Spinal cord (tissue), 10 donors: ENCODE results near the gene SLC35E1. TPM values are rescaled to one million over a fixed set of nuclear protein-coding genes. Genes with fewer than 3 reads are reported as not detected.

Experiments
- DNase-seq, 6 donors: peaks; one replicate each; pipeline versions ENCODE4 v3.0.0 to v3.0.0-alpha.2; 2013 to 2015; ENCODE audit warnings: low spot score in 6 of 6, low read depth in 4 of 6
- H3K27ac ChIP-seq: one replicate; pipeline ENCODE4 v1.5.1; 2013; ENCODE audit warnings: low read depth, low read length, control low read depth
- H3K27me3 ChIP-seq: one replicate; pipeline ENCODE4 v1.6.1; 2013; ENCODE audit warnings: low read length; ENCODE audit not compliant: control insufficient read depth, insufficient read depth
- H3K36me3 ChIP-seq: one replicate; pipeline ENCODE4 v1.6.1; 2013; ENCODE audit warnings: low read length; ENCODE audit not compliant: control insufficient read depth, insufficient read depth
- H3K4me1 ChIP-seq: one replicate; pipeline ENCODE4 v1.6.1; 2013; ENCODE audit warnings: low read length; ENCODE audit not compliant: control insufficient read depth, insufficient read depth
- H3K4me3 ChIP-seq: one replicate; pipeline ENCODE4 v1.5.1; 2013; ENCODE audit warnings: low read depth, low read length, control low read depth
- H3K9me3 ChIP-seq: one replicate; pipeline ENCODE4 v1.6.1; 2013; ENCODE audit warnings: low read length; ENCODE audit not compliant: control insufficient read depth, insufficient read depth
- whole genome bisulfite sequencing: methylation state at CpG from one replicate; pipeline ENCODE4 v1.1.5; 2013; ENCODE audit warnings: missing lambda C conversion rate; ENCODE audit not compliant: insufficient coverage; 5-methylcytosine and 5-hydroxymethylcytosine counted together
- polyA plus RNA-seq, 2 donors: library from polyadenylated mRNA; unstranded; fragments of 120-200 nt; gene quantifications; one replicate each; pipeline ENCODE4 v1.2.1, GENCODE V29; 2013; ENCODE audit not compliant: insufficient read length in 2 of 2
- total RNA-seq, 2 donors: library from RNA; depleted of rRNA in 1 of 2; stranded (reverse); fragments of 120-200 nt in 1 of 2; fragments of >200 nt in 1 of 2; gene quantifications; one replicate each; pipeline versions ENCODE4 v1.2.3 to v1.2.4, GENCODE V29; 2013 to 2014
- donor health status: healthy.

The SLC35E1 gene
- total and polyA plus RNA-seq, 4 donors, result 24.1 to 61.4 (median 34.1) TPM

GRCh38 chr19:16600824-16601223 lies 28.6 kb upstream of the SLC35E1 start:
- 100% methylated on average over 5 of the region's 5 CpGs for WGBS
- DNase-seq, result no peak
- Histone ChIP-seq H3K27me3 (no peaks in the 10 kb centered on the region), H3K27ac (no peak overlapping the region), H3K36me3 (peaks cover 11% of the 10 kb centered on the region), H3K9me3 (no peaks in the 10 kb centered on the region), H3K4me1 (peaks cover 48% of the 10 kb centered on the region), H3K4me3 (no peak overlapping the region)

DNA sequence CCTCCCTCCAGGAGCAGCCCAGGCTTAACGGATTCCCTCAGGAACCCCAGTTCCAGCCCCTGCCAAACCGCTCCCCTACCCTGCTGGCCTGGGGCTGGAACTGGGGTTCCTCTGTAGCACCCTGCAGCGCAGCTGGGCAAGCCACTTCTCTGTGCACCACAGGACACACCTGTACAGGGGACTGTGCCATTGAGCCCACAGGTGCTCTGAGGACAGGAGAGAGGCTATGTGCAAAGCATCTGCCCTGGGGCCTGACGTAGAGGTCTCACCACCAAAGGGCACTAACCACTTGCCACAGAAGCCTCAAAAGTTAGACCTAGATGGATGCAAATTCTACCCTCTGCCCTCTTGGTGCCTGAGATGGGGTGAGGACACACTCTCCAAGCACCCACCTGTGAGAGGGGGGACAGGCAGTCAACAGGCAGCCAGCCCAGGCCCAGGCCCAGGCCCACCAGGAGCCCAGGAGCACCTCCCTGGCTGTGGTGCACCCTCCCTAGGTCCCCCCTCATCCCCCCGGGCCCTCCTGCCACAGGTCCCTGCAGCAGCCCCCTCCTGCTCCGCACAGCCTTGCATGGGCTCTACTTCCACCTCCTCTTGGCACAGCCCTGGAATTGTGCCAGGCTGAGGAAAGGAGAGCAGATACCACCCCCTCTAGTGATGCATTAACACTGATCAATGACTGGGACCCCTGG lies 27.6 kb upstream of the SLC35E1 start:
- Histone ChIP-seq H3K36me3 (peaks cover 11% of the 10 kb centered on the region), H3K9me3 (no peaks in the 10 kb centered on the region), H3K4me3 (no peak overlapping the region), H3K27ac (no peak overlapping the region), H3K4me1 (peaks cover 40% of the 10 kb centered on the region), H3K27me3 (no peaks in the 10 kb centered on the region)
- 64% methylated on average over 5 of the region's 6 CpGs for WGBS
- DNase-seq, result no peak

GRCh38 chr19:16598848-16599247 lies 26.6 kb upstream of the SLC35E1 start:
- DNase-seq, result no peak
- Histone ChIP-seq H3K4me1 (peaks cover 38% of the 10 kb centered on the region), H3K36me3 (peaks cover 11% of the 10 kb centered on the region), H3K9me3 (no peaks in the 10 kb centered on the region), H3K27me3 (no peaks in the 10 kb centered on the region), H3K4me3 (no peak overlapping the region), H3K27ac (peak overlapping the region; percentile 26)
- no CpG with 5 or more reads among the region's 4 CpGs for WGBS

- DNase-seq, result no peak
- Histone ChIP-seq H3K4me3 (no peak overlapping the region), H3K36me3 (peaks cover 6% of the 10 kb centered on the region), H3K27ac (no peak overlapping the region), H3K4me1 (peaks cover 37% of the 10 kb centered on the region), H3K27me3 (no peaks in the 10 kb centered on the region), H3K9me3 (no peaks in the 10 kb centered on the region)
- WGBS, result 96% methylated on average over 9 of the region's 9 CpGs
These were observed 24.2 kb upstream of the SLC35E1 start for GRCh38 chr19:16596399-16596798.

DNA sequence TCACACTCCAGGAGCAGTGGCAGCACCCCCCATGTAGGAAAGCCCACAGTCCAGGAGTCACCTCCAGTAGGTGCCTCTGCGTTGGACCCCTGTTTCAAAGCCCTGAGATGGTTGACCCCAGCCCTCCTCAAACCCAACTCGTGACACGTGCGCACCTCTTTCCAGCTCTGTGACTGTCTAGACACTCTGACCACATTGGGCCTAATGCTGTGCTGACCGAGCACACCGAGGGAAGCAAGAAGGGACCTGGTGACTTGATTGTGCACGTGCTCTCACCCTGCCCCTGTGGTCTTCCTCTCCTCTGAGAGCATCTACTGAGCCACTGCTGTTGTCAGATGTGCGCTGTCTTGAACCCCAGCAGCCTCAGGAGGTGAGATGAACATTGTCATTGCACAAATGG lies 22.9 kb upstream of the SLC35E1 start:
- no peak for DNase-seq
- Histone ChIP-seq H3K36me3 (peaks cover 4% of the 10 kb centered on the region), H3K9me3 (no peaks in the 10 kb centered on the region), H3K27me3 (no peaks in the 10 kb centered on the region), H3K4me3 (no peak overlapping the region), H3K4me1 (peaks cover 31% of the 10 kb centered on the region), H3K27ac (no peak overlapping the region)
- WGBS, result 91% methylated on average over 8 of the region's 8 CpGs

DNA sequence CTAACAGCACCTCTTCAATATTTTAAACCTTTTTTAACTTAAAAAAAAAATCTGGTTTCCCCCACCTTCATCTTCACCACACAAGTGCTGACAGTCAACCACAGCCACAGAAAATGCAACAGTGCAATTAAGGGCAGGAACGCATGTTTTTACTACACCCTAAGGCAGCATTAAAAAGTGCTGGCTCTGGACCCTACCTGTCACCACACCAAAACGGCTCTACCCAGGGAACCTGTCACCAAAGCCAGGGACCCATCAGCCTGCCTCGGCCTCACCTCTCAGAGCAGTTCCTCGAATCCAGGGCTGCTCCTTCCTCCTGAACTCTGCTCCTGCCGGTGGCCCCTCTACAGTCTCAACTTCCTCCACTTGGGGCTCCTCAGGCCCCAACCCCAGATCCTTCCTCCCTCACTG lies 22.5 kb upstream of the SLC35E1 start:
- H3K9me3 ChIP-seq, result no peaks in the 10 kb centered on the region
- no peak for DNase-seq
- H3K4me1 ChIP-seq, result peaks cover 31% of the 10 kb centered on the region
- H3K4me3 ChIP-seq, result no peak overlapping the region
- peaks cover 2% of the 10 kb centered on the region for H3K36me3 ChIP-seq
- no peaks in the 10 kb centered on the region for H3K27me3 ChIP-seq
- WGBS, result 78% methylated on average over 5 of the region's 5 CpGs
- H3K27ac ChIP-seq, result no peak overlapping the region

GRCh38 chr19:16594131-16594586 lies 21.9 kb upstream of the SLC35E1 start:
- Histone ChIP-seq H3K4me3 (no peak overlapping the region), H3K9me3 (no peaks in the 10 kb centered on the region), H3K27me3 (no peaks in the 10 kb centered on the region), H3K27ac (no peak overlapping the region), H3K4me1 (peaks cover 30% of the 10 kb centered on the region), H3K36me3 (peaks cover 2% of the 10 kb centered on the region)
- no peak for DNase-seq
- WGBS, result 89% methylated on average over 9 of the region's 10 CpGs

- DNase-seq, result no peak
- Histone ChIP-seq H3K27me3 (no peaks in the 10 kb centered on the region), H3K27ac (no peak overlapping the region), H3K4me3 (no peak overlapping the region), H3K9me3 (no peaks in the 10 kb centered on the region), H3K4me1 (peaks cover 30% of the 10 kb centered on the region), H3K36me3 (peaks cover 2% of the 10 kb centered on the region)
- WGBS, result 100% methylated on average over 4 of the region's 4 CpGs
These were observed 21.0 kb upstream of the SLC35E1 start for GRCh38 chr19:16593181-16593580.

DNA sequence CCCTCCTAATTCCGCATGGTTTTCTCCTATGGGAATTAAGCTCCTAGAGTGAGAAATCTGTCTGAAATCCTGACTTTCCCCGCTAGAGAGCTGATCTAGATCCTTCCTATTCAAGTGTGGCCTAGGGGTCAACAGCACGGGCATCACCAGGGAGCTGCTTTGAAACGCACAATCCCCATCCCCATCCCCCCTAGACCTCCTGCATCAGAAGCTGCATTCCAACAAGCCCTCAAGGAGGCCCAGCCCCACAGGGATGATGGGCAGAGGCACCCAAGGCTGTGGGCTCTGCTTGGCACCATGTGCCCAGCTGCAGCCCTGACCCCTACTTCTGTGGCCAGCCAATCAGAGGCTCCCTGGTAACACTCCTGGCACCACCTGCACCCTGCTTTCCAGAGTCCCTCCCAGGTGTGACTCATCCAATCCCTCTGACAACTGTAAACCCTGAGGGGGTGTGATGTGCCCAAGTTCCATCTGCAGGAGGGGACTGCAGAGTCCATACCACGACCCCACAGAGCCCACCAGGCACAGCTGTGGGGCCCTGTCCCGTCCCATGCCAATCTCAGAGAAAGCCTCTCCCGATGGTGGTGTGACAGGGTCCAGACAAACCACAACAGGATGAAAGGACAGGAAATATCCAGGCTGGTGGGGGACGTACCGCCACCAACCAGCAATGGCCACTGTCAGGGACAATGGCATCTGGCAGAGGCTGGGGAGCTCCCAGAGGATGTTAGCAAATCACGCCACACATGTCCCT lies 19.8 kb upstream of the SLC35E1 start:
- Histone ChIP-seq H3K36me3 (peaks cover 2% of the 10 kb centered on the region), H3K27me3 (no peaks in the 10 kb centered on the region), H3K9me3 (no peaks in the 10 kb centered on the region), H3K4me3 (no peak overlapping the region), H3K27ac (no peak overlapping the region), H3K4me1 (peaks cover 41% of the 10 kb centered on the region)
- 55% methylated on average over 10 of the region's 10 CpGs for WGBS
- DNase-seq, result no peak
